DMS 273 (cell line): ENCODE results near the gene GALNT9.

Source experiments
- DNase-seq: peaks from one replicate; lab custom pipeline; 2025; ENCODE audit not compliant: unreplicated experiment; lab: John Stamatoyannopoulos, UW

GALNT9 gene

DNA sequence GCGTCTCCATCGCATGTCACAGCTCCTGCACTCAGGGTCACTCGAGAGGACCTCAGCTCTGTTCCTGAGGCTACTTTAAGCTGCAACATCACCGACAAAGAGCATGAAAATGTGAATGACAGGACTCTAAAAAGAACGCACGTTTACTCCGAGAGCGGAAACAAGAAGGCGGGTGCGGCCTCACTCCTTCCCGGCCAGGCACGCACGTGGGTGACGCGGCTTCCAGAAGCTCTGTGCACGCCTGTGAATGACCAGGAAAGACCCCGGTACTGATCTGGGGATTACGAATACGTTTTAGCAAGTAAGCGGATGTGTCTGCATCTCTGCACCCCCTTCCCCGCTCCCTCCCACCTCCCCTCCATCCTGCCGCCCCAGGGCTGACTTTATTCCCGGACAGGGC, 15.2 kb upstream of the GALNT9 start:
- DNase-seq = no peak

GRCh38 chr12:132344181-132344580, 14.8 kb upstream of the GALNT9 start:
- no peak for DNase-seq

- peak; percentile 13 for DNase-seq
Observed at GRCh38 chr12:132343294-132344004, 14.1 kb upstream of the GALNT9 start.

- DNase-seq = peak; percentile 22
Observed at GRCh38 chr12:132342251-132343227, 13.2 kb upstream of the GALNT9 start.

DNA sequence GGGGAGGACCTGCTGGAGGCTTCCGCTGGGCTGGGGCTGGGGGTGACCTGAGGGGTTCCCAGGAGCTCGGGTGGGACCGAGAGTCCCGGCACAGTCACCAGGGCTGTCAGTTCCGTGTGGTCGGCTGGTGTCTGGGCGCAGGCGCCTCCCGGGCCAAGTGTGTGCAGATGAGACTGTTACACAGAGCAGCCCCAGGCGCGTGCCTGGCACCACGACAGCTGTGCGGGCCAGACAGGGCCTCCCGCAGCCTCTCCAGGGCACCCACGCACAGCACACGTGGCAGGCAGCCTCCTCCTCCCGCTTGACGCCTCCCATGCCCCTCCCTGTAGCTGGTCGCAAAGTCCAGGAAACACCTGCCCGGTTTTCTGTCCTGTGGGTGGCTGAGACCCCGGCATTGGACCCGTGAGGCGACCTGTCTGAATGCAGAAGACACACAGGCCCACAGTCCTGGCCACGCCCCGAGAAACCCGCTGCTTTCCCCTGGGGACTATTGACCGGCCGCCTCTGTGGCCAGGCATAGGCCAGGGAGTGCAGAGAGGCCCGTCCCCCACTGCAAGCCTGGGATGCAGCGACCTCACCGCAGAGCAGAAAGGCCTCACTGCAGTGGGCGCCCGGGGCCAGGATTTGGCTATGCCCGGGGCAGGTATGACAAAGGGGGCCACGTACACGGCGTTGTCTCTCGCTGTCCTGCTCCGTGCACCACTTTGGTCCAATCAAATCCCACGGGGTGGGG, 12.1 kb upstream of the GALNT9 start:
- DNase-seq = no peak

DNA sequence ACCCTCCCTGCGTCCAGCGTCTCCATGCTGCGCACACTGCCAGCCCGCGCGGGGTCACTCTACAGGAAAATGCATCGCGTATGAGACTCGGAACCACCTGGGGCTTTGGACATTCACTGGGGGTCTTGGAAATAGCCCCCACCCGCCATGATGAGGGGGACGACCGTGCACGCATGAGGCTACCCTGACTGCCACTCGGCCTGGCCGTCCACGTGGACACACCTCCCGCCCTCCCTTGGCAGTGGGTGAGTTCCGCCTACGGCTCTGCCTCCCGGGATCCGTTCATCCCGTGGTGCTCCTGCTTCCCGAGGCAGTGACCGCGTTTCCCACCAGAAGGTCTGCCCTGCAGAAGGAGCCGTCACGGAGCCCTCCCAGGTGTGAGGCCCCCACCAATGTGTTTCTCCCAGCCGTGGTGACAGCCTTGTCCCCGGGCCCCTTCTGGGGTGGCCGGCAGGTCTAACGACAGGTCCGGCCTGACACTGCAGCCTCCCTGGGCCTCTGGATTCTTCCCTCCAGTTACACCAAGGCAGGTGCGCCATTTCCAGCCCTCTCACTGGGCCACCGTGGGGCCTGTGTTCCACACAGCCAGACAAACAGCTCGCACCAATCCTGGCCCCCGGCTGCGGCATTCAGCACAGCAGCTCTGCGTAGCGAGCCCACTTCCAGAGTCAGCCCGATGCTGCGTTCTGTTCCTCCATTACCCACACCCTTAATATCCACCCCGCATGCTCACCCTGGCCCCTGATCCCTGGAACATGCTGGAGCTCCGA, 11.1 kb upstream of the GALNT9 start:
- no peak for DNase-seq

GRCh38 chr12:132339856-132340255, 10.5 kb upstream of the GALNT9 start:
- DNase-seq = no peak

DNA sequence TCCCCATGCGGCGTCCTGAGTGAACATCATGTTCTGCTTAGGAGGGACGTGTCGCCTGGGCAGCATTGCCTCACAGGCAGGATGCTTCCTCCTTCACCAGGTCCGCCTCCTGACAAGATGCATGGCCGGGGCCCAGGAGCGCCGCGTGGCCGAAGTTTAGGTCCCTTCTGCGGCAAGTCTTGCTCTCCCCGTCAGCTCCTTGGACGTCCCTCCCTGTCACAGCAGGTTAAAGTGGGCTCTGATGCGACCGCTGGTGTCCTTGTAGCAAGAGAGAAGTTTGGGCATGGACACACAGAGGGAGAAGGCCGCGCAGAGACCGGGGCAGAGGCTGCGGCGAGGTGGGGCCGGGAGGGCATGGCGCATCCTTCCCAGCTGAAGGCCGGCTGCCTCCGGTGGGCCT, 9.4 kb upstream of the GALNT9 start:
- no peak for DNase-seq

- DNase-seq = no peak
Observed at GRCh38 chr12:132338311-132338710, 8.9 kb upstream of the GALNT9 start.

GRCh38 chr12:132337557-132337956, 8.2 kb upstream of the GALNT9 start:
- no peak for DNase-seq

GRCh38 chr12:132336451-132337413, 7.3 kb upstream of the GALNT9 start:
- DNase-seq = no peak

GRCh38 chr12:132335179-132335756, 5.9 kb upstream of the GALNT9 start:
- no peak for DNase-seq

DNA sequence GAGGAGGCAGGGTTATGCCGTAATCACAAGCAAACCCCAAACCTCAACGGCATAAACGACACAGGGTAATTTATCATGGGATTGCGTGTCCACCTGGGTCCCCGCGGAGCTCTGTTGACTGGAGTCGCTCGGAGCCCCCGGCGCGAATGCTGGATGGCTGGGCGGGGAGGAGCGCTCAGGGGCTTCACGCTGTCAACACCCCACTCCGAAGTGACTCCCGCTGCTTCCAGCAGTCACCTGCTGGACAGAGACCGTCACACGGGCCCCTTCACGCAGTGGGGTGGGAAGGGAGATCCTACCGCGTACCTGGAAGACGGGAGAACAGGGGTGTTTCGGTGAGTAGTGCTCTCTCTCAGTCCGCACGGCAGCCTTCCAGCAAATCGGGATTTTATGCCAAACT, 4.4 kb upstream of the GALNT9 start:
- no peak for DNase-seq

GRCh38 chr12:132333273-132333672, 3.9 kb upstream of the GALNT9 start:
- DNase-seq = no peak

GRCh38 chr12:132330549-132330881, 1.1 kb upstream of the GALNT9 start:
- no peak for DNase-seq

DNA sequence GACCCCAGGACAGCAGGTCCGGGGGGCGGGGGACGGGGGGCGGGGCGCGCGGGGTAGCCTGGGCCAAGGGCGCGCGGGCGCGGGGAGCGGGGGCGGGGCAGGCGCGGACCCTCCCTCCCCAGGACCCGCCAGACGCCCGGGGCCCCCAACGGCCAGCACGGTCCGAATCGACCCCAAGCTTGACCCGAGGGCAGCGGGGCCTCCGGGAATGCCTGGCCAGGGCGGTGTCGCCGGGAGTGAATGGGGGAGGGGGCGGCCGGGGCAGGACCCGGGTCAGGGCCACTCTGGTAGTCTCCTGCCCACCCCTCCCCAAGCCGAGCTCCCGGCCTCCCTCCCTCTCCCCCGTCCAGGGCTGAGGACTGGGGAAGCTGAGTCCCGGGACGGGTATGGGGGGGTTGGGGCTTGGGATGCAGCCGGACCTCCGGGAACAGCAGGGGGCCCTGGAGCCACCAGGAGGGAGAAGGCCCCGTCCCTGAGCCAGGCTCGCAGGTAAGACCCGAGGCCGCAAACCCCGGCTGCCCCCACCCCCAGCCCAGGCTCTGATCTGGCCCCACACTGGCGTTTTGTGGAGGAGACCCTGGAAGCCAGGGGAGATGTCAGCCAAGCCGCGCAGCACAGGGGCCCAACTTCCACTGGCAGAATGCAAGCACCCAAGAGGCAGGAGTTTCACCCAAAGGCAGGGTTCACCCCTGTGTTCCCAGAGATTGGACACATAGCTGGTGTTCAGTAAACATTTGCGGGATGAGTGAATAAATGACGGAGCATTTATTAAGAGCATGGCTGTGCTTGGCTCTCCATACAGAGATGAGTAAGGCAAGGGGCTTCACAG, 545 bp upstream of the GALNT9 start:
- no peak for DNase-seq

GRCh38 chr12:132328282-132329029, 933 bp downstream of the GALNT9 start:
- DNase-seq = no peak
